ENCODE data around the gene KRTAP5-9. TPM values are rescaled to one million over a fixed set of nuclear protein-coding genes. Genes with fewer than 3 reads are reported as not detected.

Gene KRTAP5-9
- total and polyA plus RNA-seq, 2 donors (not counting 3 experiments of a cell fraction or from before 2014, with no cell fraction given): 0.28 TPM; not detected in 1

DNA sequence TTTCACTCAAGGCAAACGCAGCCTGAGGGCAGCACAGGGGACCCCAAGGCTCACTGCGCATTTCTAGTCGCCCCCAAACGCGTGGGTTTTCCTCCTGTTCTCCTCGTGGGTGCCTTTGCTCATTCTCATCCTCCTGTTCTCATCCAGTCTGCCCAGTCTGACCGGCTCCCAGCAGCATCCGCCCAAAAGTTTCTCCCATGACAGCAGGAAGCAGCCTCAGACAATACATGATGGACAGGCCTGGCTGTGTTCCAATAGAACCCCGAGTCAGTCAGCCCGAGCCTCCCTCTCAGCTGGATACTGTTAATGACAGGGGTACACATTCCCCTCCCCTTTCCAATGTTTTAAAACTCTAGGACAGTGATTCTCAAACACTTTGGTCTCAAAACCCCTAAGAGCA is 43.7 kb upstream of the KRTAP5-9 start:
- peaks cover 0 to 10% of the 10 kb centered on the region in 2 experiments for H3K36me3 ChIP-seq (ENCODE audit: control insufficient read depth in 2 of 2, extremely low read depth in 1 of 2, insufficient read depth in 2 of 2, low read length in 2 of 2)
- H3K4me1 ChIP-seq (ENCODE audit: control insufficient read depth, extremely low read depth, insufficient read depth, low read length): no peaks in the 10 kb centered on the region
- no peak overlapping the region for H3K4me3 ChIP-seq (replicated peaks in 1 of 3; ENCODE audit: insufficient read depth in 1 of 3, low read depth in 1 of 3, low read length in 3 of 3)
- POLR2A ChIA-PET: no interaction called here
- FAIRE-seq (no peak), DNase-seq (ENCODE audit: low read depth, low spot score) (peak; percentile 21)
- CTCF ChIA-PET: no interaction called here
- no peaks in the 10 kb centered on the region for H3K79me2 ChIP-seq (ENCODE audit: control insufficient read depth, insufficient read depth, low read length)
- H3K9me1 ChIP-seq (replicated peaks; ENCODE audit: control insufficient read depth, extremely low read depth, insufficient read depth, low read length): no peaks in the 10 kb centered on the region
- no TSS peak for BruUV-seq (replicated peaks)
- no peak overlapping the region for H3K9ac ChIP-seq (replicated peaks; ENCODE audit: extremely low read depth, insufficient read depth, low read length)
- H3K9me3 ChIP-seq (replicated peaks; ENCODE audit: control insufficient read depth, insufficient read depth, low read length): no peaks in the 10 kb centered on the region
- dilution Hi-C loops (cut with MboI; ENCODE audit: extremely low pct_ligation_motif_present, low sequenced_read_pairs): no loop called here
- H3K27me3 ChIP-seq (ENCODE audit: control insufficient read depth in 2 of 2, insufficient read depth in 2 of 2, low read length in 2 of 2): no peaks in the 10 kb centered on the region
- no peaks in the 10 kb centered on the region for H4K20me1 ChIP-seq (replicated peaks; ENCODE audit: control insufficient read depth, extremely low read depth, insufficient read depth, low read length)
- no peak overlapping the region for H3K4me2 ChIP-seq (ENCODE audit: insufficient read depth, low read length)
- no peak overlapping the region for H2AFZ ChIP-seq (ENCODE audit: low read depth, low read length)
- peak overlapping the region; percentile 21 for H3K27ac ChIP-seq (ENCODE audit: insufficient read depth, low read depth, low read length)
- TF ChIP-seq FOS (IDR thresholded peaks at IDR 0.05; ENCODE audit: borderline replicate concordance, insufficient read depth, low read length): no peak
- TF ChIP-seq GATA2 (IDR thresholded peaks at IDR 0.05; ENCODE audit: insufficient read depth, insufficient read length, low read depth, low read length): no peak
- TF ChIP-seq EZH2 (IDR thresholded peaks at IDR 0.05; ENCODE audit: borderline replicate concordance, low read depth, low read length, severe bottlenecking): no peak
- TF ChIP-seq JUN (IDR thresholded peaks at IDR 0.05; ENCODE audit: borderline replicate concordance, insufficient read depth, insufficient read length, low read depth): no peak
- TF ChIP-seq, protein P1, sequence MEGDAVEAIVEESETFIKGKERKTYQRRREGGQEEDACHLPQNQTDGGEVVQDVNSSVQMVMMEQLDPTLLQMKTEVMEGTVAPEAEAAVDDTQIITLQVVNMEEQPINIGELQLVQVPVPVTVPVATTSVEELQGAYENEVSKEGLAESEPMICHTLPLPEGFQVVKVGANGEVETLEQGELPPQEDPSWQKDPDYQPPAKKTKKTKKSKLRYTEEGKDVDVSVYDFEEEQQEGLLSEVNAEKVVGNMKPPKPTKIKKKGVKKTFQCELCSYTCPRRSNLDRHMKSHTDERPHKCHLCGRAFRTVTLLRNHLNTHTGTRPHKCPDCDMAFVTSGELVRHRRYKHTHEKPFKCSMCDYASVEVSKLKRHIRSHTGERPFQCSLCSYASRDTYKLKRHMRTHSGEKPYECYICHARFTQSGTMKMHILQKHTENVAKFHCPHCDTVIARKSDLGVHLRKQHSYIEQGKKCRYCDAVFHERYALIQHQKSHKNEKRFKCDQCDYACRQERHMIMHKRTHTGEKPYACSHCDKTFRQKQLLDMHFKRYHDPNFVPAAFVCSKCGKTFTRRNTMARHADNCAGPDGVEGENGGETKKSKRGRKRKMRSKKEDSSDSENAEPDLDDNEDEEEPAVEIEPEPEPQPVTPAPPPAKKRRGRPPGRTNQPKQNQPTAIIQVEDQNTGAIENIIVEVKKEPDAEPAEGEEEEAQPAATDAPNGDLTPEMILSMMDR (IDR thresholded peaks at IDR 0.05; ENCODE audit: extremely low read depth in 1 of 2, insufficient read depth in 1 of 2, low read depth in 1 of 2, low read length in 2 of 2): no peak
- no peak for TF ChIP-seq POLR2A (IDR thresholded peaks at IDR 0.05; ENCODE audit: low read depth, low read length)
- TF ChIP-seq, protein P2, sequence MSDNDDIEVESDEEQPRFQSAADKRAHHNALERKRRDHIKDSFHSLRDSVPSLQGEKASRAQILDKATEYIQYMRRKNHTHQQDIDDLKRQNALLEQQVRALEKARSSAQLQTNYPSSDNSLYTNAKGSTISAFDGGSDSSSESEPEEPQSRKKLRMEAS (IDR thresholded peaks at IDR 0.05; ENCODE audit: insufficient read depth, insufficient read length): no peak
- no peak for TF ChIP-seq MYC (IDR thresholded peaks at IDR 0.05; ENCODE audit: low read depth, low read length)
- TF ChIP-seq POLR2AphosphoS5 (IDR thresholded peaks at IDR 0.05; ENCODE audit: insufficient read depth, low read depth, low read length): no peak
- intact Hi-C loops (cut with micrococcal nuclease): no loop called here
